ENCODE results near the gene PANX1. TPM values are rescaled to one million over a fixed set of nuclear protein-coding genes. Genes with fewer than 3 reads are reported as not detected.

Gene PANX1
- total RNA-seq, 1 experiment from 2014 or later, result 37.5 TPM

GRCh38 chr11:94112206-94112953 is 16.3 kb upstream of the PANX1 start:
- DNase-seq, result no peak
- no peaks in the 10 kb centered on the region for H3K79me2 ChIP-seq (ENCODE audit: insufficient read depth, low read length)
- no peak overlapping the region for H3K4me3 Mint-ChIP-seq
- no CpG with 5 or more reads among the region's 1 CpG for WGBS (ENCODE audit: extremely low coverage, insufficient read length, low lambda C conversion rate)
- peaks cover 2% of the 10 kb centered on the region; the same call in 1 of the 2 replicates for H3K4me1 ChIP-seq (ENCODE audit: insufficient read depth, low read length)
- H3K56ac ChIP-seq (ENCODE audit: insufficient read length, low read depth, low read length), result no peak overlapping the region
- H3K9ac ChIP-seq (ENCODE audit: extremely low read depth, insufficient read length, low read length), result no peak overlapping the region
- H2BK120ac ChIP-seq (ENCODE audit: low read depth, low read length, poor library complexity, severe bottlenecking), result no peak overlapping the region
- H4K20me1 ChIP-seq (ENCODE audit: control insufficient read depth, insufficient read depth, insufficient read length), result no peaks in the 10 kb centered on the region
- H3K4ac ChIP-seq (ENCODE audit: low read depth, low read length), result no peak overlapping the region
- H3K27me3 Mint-ChIP-seq (ENCODE audit: low read depth), result peaks cover 5% of the 10 kb centered on the region
- no peak overlapping the region for H3K18ac ChIP-seq (ENCODE audit: insufficient read length, low read depth, low read length)
- peaks cover 23 to 25% of the 10 kb centered on the region in 2 experiments for H3K4me1 Mint-ChIP-seq
- no peaks in the 10 kb centered on the region for H3K79me1 ChIP-seq (ENCODE audit: insufficient read depth, low read depth, low read length, poor library complexity, severe bottlenecking)
- no peak overlapping the region for H4K5ac ChIP-seq (ENCODE audit: insufficient read length, low read depth, low read length)
- H3K27ac ChIP-seq (ENCODE audit: insufficient read length, low read depth, low read length), result no peak overlapping the region
- H2BK5ac ChIP-seq (ENCODE audit: insufficient read length, low read length), result no peak overlapping the region
- H3K36me3 Mint-ChIP-seq (ENCODE audit: insufficient read depth in 1 of 3, low read depth in 3 of 3), result peaks cover 10 to 23% (median 13%) of the 10 kb centered on the region in 3 experiments
- H3T11ph ChIP-seq (ENCODE audit: low read length), result peak overlapping the region; percentile 17
- TF ChIP-seq CTCF (conservative IDR thresholded peaks at IDR 0.05), result no peak
- no peak overlapping the region for H2AFZ ChIP-seq (ENCODE audit: low read length)
- H3K23me2 ChIP-seq (ENCODE audit: insufficient read length, low read depth, low read length, poor library complexity, severe bottlenecking), result no peaks in the 10 kb centered on the region
- H2BK15ac ChIP-seq (ENCODE audit: low read depth, low read length), result no peak overlapping the region
- no peaks in the 10 kb centered on the region for H3K27me3 ChIP-seq (ENCODE audit: insufficient read depth, low read length)
- H3K27ac Mint-ChIP-seq, result peak overlapping the region in 2 of 3 experiments; percentile 20 to 31; a peak in 2 of 7 replicates
- H3K9me3 Mint-ChIP-seq, result peaks cover 12 to 13% of the 10 kb centered on the region in 2 experiments; a peak in 4 of 5 replicates
- H2BK20ac ChIP-seq (ENCODE audit: low read depth, low read length, poor library complexity, severe bottlenecking), result no peak overlapping the region
- H3K14ac ChIP-seq (ENCODE audit: insufficient read depth, low read length), result no peak overlapping the region
- no peak overlapping the region for H2AK5ac ChIP-seq (ENCODE audit: insufficient read length, low read length)
- H4K8ac ChIP-seq (replicated peaks; ENCODE audit: insufficient read length, low read depth, low read length), result no peak overlapping the region
- H4K91ac ChIP-seq (ENCODE audit: insufficient read length, low read depth, low read length), result no peak overlapping the region
- no peak overlapping the region for H3K4me2 ChIP-seq (ENCODE audit: insufficient read depth, insufficient read length, low read length)
- no peak overlapping the region for H3K23ac ChIP-seq (ENCODE audit: insufficient read length, low read depth, low read length)
- no peaks in the 10 kb centered on the region for H3K9me3 ChIP-seq (ENCODE audit: control insufficient read depth, low read depth, low read length)
- H2BK12ac ChIP-seq (ENCODE audit: insufficient read length, low read depth, low read length), result no peak overlapping the region

All from H9 (cell line).